Right renal cortex interstitium (tissue), 3 donors: ENCODE data around the gene DENND2C. TPM values are rescaled to one million over a fixed set of nuclear protein-coding genes. Genes with fewer than 3 reads are reported as not detected.

ENCODE experiments used
- DNase-seq, 3 donors: peaks; one replicate each; pipeline ENCODE4 v3.0.0-alpha.2; 2013; ENCODE audit warnings: low read depth in 3 of 3, low spot score in 2 of 3
- polyA plus RNA-seq, 3 donors: library from polyadenylated mRNA; unstranded; fragments of 120-200 nt; gene quantifications; one replicate each; pipeline ENCODE4 v1.2.1, GENCODE V29; 2013; ENCODE audit not compliant: insufficient read length in 3 of 3

Gene DENND2C
- polyA plus RNA-seq, 3 donors, result 3.1 to 4.5 (median 4.1) TPM

DNA sequence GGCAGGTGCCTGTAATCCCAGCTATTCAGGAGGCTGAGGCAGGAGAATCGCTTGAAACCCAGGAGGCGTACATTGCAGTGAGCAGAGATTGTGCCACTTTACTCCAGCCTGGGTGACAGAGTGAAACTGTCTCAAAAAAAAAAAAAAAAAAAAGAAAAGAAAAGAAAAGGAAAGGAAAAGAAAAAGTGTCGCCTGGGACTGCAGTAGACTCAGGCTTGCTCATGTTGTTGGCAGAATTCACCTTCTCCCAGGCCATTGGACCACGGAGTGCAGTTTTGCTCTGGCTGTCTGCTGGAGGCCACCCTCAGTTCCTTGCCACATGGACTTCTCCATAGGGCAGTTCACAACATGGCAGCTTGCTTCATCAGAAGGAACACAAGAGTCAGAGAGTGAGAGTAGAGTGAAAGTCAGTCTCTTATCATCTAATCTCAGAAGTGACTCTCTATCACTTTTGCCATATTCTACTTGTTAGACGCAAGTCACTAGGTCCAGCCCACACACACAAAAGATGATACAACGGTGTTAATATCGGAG, 117.7 kb downstream of the DENND2C start:
- DNase-seq, result no peak

DNA sequence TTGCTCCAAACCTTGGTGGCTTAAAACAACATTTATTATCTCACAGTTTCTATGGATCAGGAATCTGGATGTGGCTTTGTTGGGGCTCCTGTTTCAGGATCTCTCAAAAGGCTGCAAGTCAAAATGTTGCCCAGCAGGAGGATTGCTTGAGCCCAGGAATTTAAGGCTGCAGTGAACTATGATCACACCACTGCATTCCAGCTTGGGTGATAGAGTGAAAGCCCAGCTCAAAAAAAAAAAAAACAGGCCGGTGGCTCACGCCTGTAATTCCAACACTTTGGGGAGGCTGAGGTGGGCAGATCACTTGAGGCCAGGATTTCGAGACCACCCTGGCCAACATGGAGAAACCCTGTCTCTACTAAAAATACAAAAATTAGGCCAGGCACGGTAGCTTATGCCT, 118.4 kb downstream of the DENND2C start:
- DNase-seq, result no peak

DNA sequence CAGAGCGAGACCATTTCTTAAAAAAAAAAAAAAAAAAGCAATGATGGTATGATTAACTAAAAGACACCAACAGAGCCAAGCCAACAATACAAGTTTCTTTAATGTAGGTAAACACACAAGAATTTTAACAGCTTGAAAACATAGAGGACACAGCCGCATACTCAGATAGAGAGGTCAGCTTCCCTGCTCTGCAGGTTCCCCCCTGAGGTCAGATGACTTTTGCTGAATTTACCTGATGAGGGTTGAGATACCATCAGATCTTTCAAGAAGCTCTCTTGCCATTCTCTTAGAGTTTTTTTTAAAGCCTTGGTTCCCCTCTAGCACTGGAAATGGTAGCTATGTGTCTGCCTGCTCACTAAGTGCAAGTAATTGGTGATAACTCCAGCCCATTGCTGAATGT, 119.5 kb downstream of the DENND2C start:
- no peak for DNase-seq

DNA sequence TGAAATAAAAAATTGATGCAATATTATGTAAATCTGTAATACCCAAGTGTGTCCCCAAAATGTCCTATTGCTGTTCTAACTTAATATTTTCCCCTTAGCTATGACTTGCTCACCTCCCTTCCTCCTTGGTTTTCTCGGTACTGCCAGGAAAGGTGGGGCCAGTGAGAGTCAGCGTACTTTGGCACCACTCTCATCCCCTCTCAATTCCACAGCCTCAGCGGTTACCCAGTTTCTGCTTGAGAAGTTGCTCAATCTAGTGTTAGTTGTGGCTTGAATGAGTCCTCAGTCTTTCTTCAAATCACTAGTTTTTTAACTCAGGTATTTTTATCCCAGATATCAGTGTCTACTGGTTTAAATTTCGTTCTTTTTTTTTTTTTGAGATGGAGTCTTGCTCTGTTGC, 120.7 kb downstream of the DENND2C start:
- DNase-seq, result no peak

DNA sequence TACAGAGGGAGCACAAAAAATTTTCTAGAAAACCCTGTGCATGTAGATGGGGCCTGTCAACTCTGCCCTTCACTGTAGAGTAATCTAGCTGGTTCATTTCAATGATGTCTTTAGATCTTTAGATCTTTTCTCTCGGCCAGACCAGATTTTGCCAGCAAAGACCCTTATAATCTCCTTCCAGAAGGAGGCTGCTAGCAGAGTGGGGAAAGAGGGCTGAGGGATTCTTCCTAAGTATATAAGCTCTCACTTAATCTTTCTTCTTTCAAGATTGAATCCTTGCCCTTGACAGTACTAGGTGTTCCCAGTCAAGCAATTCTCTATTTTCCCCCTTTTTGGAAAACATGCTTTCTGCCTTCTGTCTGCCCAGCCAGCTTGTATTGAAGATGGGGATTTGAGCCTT, 122.8 kb downstream of the DENND2C start:
- no peak for DNase-seq

DNA sequence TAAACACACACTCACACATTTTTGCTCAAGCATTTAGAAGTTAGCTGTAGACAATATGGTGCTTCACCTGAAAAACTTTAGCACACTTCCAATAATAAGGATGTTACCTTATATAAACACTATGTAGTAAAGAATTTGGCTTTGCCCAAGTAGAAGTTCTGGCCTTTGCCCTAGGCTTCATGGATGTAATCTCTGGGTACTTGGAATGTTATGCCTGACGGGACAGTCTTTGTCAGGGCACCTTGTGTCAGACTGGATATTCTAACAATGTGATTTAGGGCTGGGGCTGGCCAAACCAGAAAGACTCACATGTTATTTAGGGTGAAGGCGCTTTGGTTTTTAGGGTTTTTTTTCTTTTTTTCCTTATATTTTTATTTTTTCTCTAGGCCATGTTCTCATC, 124.1 kb downstream of the DENND2C start:
- DNase-seq, result no peak

DNA sequence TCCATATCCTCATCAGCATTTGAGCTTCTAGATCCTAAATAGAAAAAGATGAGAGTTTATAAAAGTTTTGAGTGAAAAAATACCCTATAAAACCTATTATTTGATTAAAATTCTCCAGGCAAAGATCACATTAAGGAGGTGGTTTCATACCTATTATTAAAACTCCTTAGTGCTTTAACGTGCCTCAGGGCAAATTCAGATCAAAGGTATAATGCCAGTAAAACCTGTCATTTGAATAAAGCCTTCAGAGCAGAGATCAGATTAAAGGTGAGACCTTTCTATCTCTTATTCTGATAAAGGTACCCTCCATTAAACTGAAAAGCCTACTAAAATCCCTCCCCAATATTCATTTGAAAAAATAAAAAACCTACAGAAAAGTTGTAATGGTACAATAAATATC, 124.5 kb downstream of the DENND2C start:
- DNase-seq, result no peak

DNA sequence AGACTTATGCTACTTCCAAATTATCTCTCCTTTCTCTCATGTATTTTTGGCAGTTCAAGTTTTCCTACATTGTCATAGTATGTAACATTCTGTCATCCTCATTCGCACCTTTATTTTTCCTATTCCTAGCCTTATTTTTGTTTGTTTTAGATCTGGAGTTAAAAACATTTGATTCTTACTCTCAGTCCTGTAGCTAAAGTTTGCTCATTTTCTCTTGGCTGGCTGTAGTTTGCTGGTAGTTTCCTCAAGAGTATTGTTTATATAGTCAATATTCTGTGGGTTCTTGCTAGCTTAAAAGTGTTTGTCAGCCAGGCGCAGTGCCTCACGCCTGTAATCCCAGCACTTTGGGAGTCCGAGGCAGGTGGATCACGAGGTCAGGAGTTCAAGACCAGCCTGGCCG, 129.0 kb downstream of the DENND2C start:
- DNase-seq, result no peak

DNA sequence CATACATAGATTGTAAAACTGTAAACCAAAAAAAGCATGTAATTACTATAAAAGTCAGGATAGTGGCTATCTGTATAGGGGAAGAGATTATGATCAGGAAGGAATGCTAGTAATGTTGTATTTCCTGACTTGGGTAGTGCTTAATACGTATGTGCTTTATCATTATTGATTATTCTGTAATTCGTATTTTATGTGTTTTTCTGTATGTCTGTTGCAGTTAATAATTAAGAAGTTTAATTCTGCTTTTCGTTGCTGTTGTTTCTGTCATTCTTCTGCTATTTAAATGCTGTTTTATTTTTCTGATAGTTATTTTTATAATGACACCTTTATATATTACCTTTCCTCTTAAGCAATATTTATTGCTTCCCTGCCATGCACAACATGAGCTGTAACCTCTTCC, 129.6 kb downstream of the DENND2C start:
- DNase-seq, result no peak

DNA sequence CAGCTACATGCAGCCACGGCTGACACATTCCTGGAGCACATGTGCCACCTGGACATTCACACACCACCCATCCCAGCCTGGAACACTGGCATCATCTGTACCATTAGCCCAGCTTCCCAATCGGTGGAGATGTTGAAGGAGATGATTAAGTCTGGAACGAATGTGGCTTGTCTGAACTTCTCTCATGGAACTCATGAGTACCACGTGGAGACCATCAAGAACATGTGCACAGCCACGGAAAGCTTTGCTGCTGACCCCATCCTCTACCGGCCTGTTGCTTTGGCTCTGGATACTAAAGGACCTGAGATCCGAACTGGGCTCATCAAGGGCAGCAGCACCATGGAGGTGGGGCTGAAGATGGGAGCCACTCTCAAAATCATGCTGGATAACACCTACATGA, 133.8 kb downstream of the DENND2C start:
- DNase-seq, result no peak

DNA sequence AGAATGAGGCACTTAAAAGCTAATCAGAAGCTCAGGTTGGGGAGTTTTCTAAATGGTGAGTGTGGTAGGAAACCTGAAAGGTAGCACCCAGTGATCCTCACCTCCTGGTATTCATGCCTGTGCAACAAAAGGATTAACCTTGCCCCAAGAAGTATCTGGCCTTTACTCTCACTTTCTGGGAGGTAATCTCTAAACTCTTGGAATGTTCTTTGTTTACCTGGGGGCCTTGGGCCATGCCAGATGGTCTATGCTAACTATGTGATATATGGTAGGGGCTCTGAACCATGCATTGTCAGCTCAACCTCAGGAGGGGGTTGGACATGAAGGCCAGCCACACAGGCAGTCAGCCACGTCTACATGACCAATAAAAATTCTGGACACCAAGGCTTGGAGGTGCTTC, 134.4 kb downstream of the DENND2C start:
- no peak for DNase-seq

Other genes with a start within 250 kb of the DENND2C start
- 10 to 100 TPM; 45.9 to 57.8 (median 54.6) TPM for gene TRIM33, start 158.8 kb downstream of the DENND2C start, polyA plus RNA-seq
- 10 to 100 TPM; 68.4 to 72.1 (median 69.4) TPM for gene BCAS2, start 88.4 kb downstream of the DENND2C start, polyA plus RNA-seq
- not detected for gene AMPD1, start 25.5 kb upstream of the DENND2C start, polyA plus RNA-seq
- 10 to 100 TPM; 69.9 to 74.0 (median 74.0) TPM for gene NRAS, start 46.7 kb upstream of the DENND2C start, polyA plus RNA-seq
- 100 to 1,000 TPM; 452 to 513 (median 466) TPM for gene CSDE1, start 87.9 kb upstream of the DENND2C start, polyA plus RNA-seq
- gene SIKE1, start 110.6 kb upstream of the DENND2C start, polyA plus RNA-seq, result 10 to 100 TPM; 54.6 to 62.4 (median 55.6) TPM
- under 1 TPM; 0.15 to 0.28 (median 0.21) TPM for gene SYCP1, start 184.8 kb upstream of the DENND2C start, polyA plus RNA-seq